Measurements from ENCODE around the gene EXOC4. TPM values are rescaled to one million over a fixed set of nuclear protein-coding genes. Genes with fewer than 3 reads are reported as not detected.

Gene EXOC4
- total and polyA plus RNA-seq, 2 of the 8 experiments (the other 6 are each of a cell fraction or from before 2014, with no cell fraction given) = 27.0 to 67.3 TPM

DNA sequence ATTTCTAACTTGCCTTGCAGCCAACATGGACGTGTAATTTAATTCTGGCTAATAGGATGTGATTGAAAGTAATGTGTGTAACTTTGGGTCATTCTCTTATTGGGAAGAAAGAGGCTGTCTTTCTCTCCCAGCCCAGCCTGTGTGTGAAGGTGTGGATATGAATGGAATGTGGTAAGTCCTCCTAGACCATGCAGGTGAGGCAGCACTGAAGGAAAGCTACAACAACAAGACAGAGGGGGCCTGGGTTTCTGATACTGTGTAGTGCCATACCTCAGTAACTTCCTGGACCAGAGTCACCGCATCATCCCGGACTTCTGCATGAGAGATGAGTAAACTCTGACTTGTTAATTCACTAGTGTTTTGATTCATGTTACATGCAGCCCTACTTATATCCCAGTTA is 237.0 kb downstream of the EXOC4 start (continued):
- no peak for TF ChIP-seq HDAC2 (IDR thresholded peaks at IDR 0.05; ENCODE audit: borderline replicate concordance in 1 of 2, low read depth in 2 of 2, low read length in 2 of 2)
- no peak for TF ChIP-seq SP4 (IDR thresholded peaks at IDR 0.05; ENCODE audit: low read length)
- no peak for TF ChIP-seq SAP30 (IDR thresholded peaks at IDR 0.05; ENCODE audit: insufficient read depth, insufficient replicate concordance, low read length)
